ENCODE measurements around the gene PHAF1. TPM values are rescaled to one million over a fixed set of nuclear protein-coding genes. Genes with fewer than 3 reads are reported as not detected.

PHAF1 gene
- total and polyA plus RNA-seq, 9 of the 15 experiments (the other 6 are each of a cell fraction or from before 2014, with no cell fraction given) = 5.1 to 25.4 (median 13.8) TPM

DNA sequence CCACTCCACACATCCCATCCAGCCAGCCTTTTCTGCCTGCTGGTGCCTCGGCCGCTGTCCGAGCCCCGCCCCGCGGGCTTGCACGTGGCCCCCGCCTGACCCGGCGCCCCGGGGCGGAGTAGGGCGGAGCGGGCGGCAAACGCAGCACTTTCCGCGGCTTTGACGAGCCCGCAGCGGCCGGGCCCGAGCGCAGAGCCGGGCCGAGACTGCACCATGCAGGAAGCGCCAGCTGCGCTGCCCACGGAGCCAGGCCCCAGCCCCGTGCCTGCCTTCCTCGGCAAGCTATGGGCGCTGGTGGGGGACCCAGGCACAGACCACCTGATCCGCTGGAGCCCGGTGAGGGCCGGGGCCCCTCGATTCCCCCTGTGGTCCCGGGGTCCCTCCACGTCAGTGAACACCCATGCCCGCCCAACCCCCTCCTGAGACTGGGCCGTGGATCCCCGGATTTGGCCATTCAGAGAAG, 54.9 kb downstream of the PHAF1 start, which contains the start of gene HSF4 (continued):
- TF ChIP-seq ESRRA (IDR thresholded peaks at IDR 0.05; ENCODE audit: borderline replicate concordance, low read depth) (peak; percentile 11; the same call in 1 of the 2 replicates), ZFX (CRISPR knock-in tag; IDR thresholded peaks at IDR 0.05) (peak; percentile 89), NCOR1 (IDR thresholded peaks at IDR 0.05) (0 out of 2 replicates have a peak, but pooled peaks have one; percentile 25), PCBP2 (IDR thresholded peaks at IDR 0.05; ENCODE audit: low read depth, low read length, poor library complexity, severe bottlenecking) (no peak), KDM2B (CRISPR knock-in tag; IDR thresholded peaks at IDR 0.05) (peak; percentile 54; the same call in 1 of the 2 replicates), TFAP4 (CRISPR knock-in tag; IDR thresholded peaks at IDR 0.05; ENCODE audit: borderline replicate concordance) (peak; percentile 50; the same call in 1 of the 2 replicates), BHLHE40 (IDR thresholded peaks at IDR 0.05; ENCODE audit: low read length) (peak; percentile 94), SOX6 (IDR thresholded peaks at IDR 0.05) (peak; percentile 52; the same call in 1 of the 2 replicates), ZBTB1 (CRISPR knock-in tag; IDR thresholded peaks at IDR 0.05; ENCODE audit: borderline replicate concordance, low read depth) (peak; percentile 78), MAZ (CRISPR knock-in tag; conservative IDR thresholded peaks at IDR 0.05 in 1 of 2, IDR thresholded peaks at IDR 0.05 in 1 of 2) (peak; percentile 66 to 86; a peak in 3 of 4 replicates), TEAD1 (CRISPR knock-in tag; IDR thresholded peaks at IDR 0.05) (0 out of 4 replicates have a peak, but pooled peaks of 1 of the 2 experiments have one; percentile 57), ZNF699 (CRISPR knock-in tag; IDR thresholded peaks at IDR 0.05; ENCODE audit: insufficient replicate concordance) (no peak), ATF1 (CRISPR knock-in tag; IDR thresholded peaks at IDR 0.05) (no peak), ATF1 (tag; IDR thresholded peaks at IDR 0.05) (peak; percentile 26; the same call in 1 of the 2 replicates), SETDB1 (IDR thresholded peaks at IDR 0.05; ENCODE audit: low read length) (no peak), MLX (CRISPR knock-in tag; conservative IDR thresholded peaks at IDR 0.05) (peak in 1 of 2 experiments; percentile 92; a peak in 1 of 4 replicates), MLLT1 (IDR thresholded peaks at IDR 0.05) (no peak)
- TF ChIP-seq, protein P1, sequence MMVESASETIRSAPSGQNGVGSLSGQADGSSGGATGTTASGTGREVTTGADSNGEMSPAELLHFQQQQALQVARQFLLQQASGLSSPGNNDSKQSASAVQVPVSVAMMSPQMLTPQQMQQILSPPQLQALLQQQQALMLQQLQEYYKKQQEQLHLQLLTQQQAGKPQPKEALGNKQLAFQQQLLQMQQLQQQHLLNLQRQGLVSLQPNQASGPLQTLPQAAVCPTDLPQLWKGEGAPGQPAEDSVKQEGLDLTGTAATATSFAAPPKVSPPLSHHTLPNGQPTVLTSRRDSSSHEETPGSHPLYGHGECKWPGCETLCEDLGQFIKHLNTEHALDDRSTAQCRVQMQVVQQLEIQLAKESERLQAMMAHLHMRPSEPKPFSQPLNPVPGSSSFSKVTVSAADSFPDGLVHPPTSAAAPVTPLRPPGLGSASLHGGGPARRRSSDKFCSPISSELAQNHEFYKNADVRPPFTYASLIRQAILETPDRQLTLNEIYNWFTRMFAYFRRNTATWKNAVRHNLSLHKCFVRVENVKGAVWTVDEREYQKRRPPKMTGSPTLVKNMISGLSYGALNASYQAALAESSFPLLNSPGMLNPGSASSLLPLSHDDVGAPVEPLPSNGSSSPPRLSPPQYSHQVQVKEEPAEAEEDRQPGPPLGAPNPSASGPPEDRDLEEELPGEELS (CRISPR knock-in tag; IDR thresholded peaks at IDR 0.05; ENCODE audit: borderline replicate concordance) = no peak
- TF ChIP-seq, protein P2, sequence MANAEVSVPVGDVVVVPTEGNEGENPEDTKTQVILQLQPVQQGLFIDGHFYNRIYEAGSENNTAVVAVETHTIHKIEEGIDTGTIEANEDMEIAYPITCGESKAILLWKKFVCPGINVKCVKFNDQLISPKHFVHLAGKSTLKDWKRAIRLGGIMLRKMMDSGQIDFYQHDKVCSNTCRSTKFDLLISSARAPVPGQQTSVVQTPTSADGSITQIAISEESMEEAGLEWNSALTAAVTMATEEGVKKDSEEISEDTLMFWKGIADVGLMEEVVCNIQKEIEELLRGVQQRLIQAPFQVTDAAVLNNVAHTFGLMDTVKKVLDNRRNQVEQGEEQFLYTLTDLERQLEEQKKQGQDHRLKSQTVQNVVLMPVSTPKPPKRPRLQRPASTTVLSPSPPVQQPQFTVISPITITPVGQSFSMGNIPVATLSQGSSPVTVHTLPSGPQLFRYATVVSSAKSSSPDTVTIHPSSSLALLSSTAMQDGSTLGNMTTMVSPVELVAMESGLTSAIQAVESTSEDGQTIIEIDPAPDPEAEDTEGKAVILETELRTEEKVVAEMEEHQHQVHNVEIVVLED (CRISPR knock-in tag; IDR thresholded peaks at IDR 0.05) = peak; percentile 43

Data from K562 (cell line).